ENCODE measurements around the gene SMIM24. TPM values are rescaled to one million over a fixed set of nuclear protein-coding genes. Genes with fewer than 3 reads are reported as not detected.

SMIM24 gene
- total and polyA plus RNA-seq, 2 experiments from 2014 or later, result 5.0 to 21.5 TPM

- Histone ChIP-seq H3K36me3 (ENCODE audit: insufficient read depth) (peaks cover 5% of the 10 kb centered on the region; the same call in 1 of the 2 replicates), H3F3A (replicated peaks; ENCODE audit: low read depth) (0 out of 2 replicates have a peak, but pooled peaks cover 7% of the 10 kb centered on the region), H3K27ac (ENCODE audit: low read depth) (no peak overlapping the region), H3K9me2 (ENCODE audit: insufficient read depth) (no peaks in the 10 kb centered on the region), H3K4me1 (ENCODE audit: insufficient read depth) (peaks cover 9% of the 10 kb centered on the region; the same call in 1 of the 2 replicates), H4K20me1 (replicated peaks; ENCODE audit: insufficient read depth) (peaks cover 5% of the 10 kb centered on the region; the same call in 1 of the 2 replicates), H3K4me3 (no peak overlapping the region), H3K4me2 (no peak overlapping the region), H3K27me3 (ENCODE audit: insufficient read depth) (no peaks in the 10 kb centered on the region), H2AFZ (no peak overlapping the region), H3K79me2 (replicated peaks; ENCODE audit: insufficient read depth) (peaks cover 27% of the 10 kb centered on the region)
- ATAC-seq (no peak), DNase-seq (ENCODE audit: low spot score) (no peak)
- Mint-ChIP-seq H3K27me3 (ENCODE audit: insufficient read depth, low read depth, poor library complexity) (peaks cover 12% of the 10 kb centered on the region), H3K36me3 (ENCODE audit: low read depth) (peaks cover 51% of the 10 kb centered on the region), H3K27ac (no peak overlapping the region), H3K9me3 (peaks cover 4% of the 10 kb centered on the region; the same call in 1 of the 3 replicates), H3K4me1 (peaks cover 9% of the 10 kb centered on the region), H3K4me3 (no peak overlapping the region)
- TF ChIP-seq REST (IDR thresholded peaks at IDR 0.05; ENCODE audit: unreplicated experiment), result no peak
- TF ChIP-seq NANOG (IDR thresholded peaks at IDR 0.05; ENCODE audit: borderline replicate concordance), result no peak
- TF ChIP-seq EZH2phosphoT487 (IDR thresholded peaks at IDR 0.05; ENCODE audit: unreplicated experiment), result no peak
- no peak for TF ChIP-seq CREB1 (CRISPR knock-in tag; IDR thresholded peaks at IDR 0.05; ENCODE audit: low read depth)
- TF ChIP-seq CTCF (conservative IDR thresholded peaks at IDR 0.05; ENCODE audit: low read depth in 2 of 2), result no peak
- no peak for TF ChIP-seq POLR2AphosphoS5 (IDR thresholded peaks at IDR 0.05; ENCODE audit: low read depth)
- no peak for TF ChIP-seq EZH2 (IDR thresholded peaks at IDR 0.05; ENCODE audit: low read depth, unreplicated experiment)
- TF ChIP-seq STAT1 (IDR thresholded peaks at IDR 0.05; ENCODE audit: unreplicated experiment), result no peak
- TF ChIP-seq ZNF462 (CRISPR knock-in tag; IDR thresholded peaks at IDR 0.05), result no peak
- TF ChIP-seq ZNF331 (CRISPR knock-in tag; IDR thresholded peaks at IDR 0.05; ENCODE audit: low read depth), result no peak
- no peak for TF ChIP-seq ZNF114 (CRISPR knock-in tag; IDR thresholded peaks at IDR 0.05)
- no peak for TF ChIP-seq ETS1 (IDR thresholded peaks at IDR 0.05)
- no peak for TF ChIP-seq JUNB (IDR thresholded peaks at IDR 0.05; ENCODE audit: unreplicated experiment)
Measured at GRCh38 chr19:3496392-3497273, 16.3 kb upstream of the SMIM24 start.

Measured in GM23338 (cell line).